Activated CD8-positive, alpha-beta T cell treated with anti-CD3 and anti-CD28 coated beads for 36 hours (primary cell): ENCODE results near the gene CCDC7. TPM values are rescaled to one million over a fixed set of nuclear protein-coding genes. Genes with fewer than 3 reads are reported as not detected.
"Not testable (repeated sequence)": the region's sequence is repeated elsewhere in the genome, so short reads cannot be mapped to it uniquely, and the experiment has no call there.

Experiments used
- ATAC-seq: fragments of 200-7000 bp; cut with Tn5 transposase; one replicate; pipeline ENCODE4 v1.10.0; 2021; ENCODE audit warnings: mild to moderate bottlenecking, moderate library complexity
- CTCF ChIA-PET: fragments of 350-600 bp; sonication (Branson Sonifier 250); formaldehyde crosslinking; loops from one replicate; lab custom pipeline; 2021; ENCODE audit warnings: antibody characterized with exemption; lab: Charles Lee
- POLR2A ChIA-PET: fragments of 350-600 bp; sonication (Branson Sonifier 250); formaldehyde crosslinking; loops from one replicate; lab custom pipeline; 2021; ENCODE audit warnings: antibody characterized with exemption; lab: Charles Lee
- DNase-seq: peaks from one replicate; pipeline ENCODE4 v3.0.0-alpha.2; 2020
- H3K27ac Mint-ChIP-seq: one replicate; pipeline ENCODE4 v1.8.0; 2021; ENCODE audit warnings: mild to moderate bottlenecking, mixed read lengths
- H3K27me3 Mint-ChIP-seq: one replicate; pipeline ENCODE4 v1.8.0; 2021; ENCODE audit warnings: mixed read lengths
- H3K36me3 Mint-ChIP-seq: one replicate; pipeline ENCODE4 v1.8.0; 2021; ENCODE audit warnings: low read depth, mixed read lengths
- H3K4me1 Mint-ChIP-seq: one replicate; pipeline ENCODE4 v1.8.0; 2021; ENCODE audit warnings: low read depth, mixed read lengths
- H3K4me3 Mint-ChIP-seq: one replicate; pipeline ENCODE4 v1.8.0; 2021; ENCODE audit warnings: mild to moderate bottlenecking, moderate library complexity, mixed read lengths
- H3K9me3 Mint-ChIP-seq: one replicate; pipeline ENCODE4 v1.8.0; 2021; ENCODE audit warnings: mixed read lengths
- CTCF ChIP-seq: fragments of 200-600 bp; IDR thresholded peaks from one replicate; pipeline ENCODE4 v1.8.0; 2022; ENCODE audit warnings: antibody characterized with exemption, mild to moderate bottlenecking
- intact Hi-C: fragments of 100-400 bp; cut with micrococcal nuclease; formaldehyde crosslinking; loops from one replicate; pipeline ENCODE4 v1.10.0; 2022
- total RNA-seq, 2 experiments: library from RNA; stranded (reverse); gene quantifications; one replicate each; pipeline ENCODE4 v1.2.3, GENCODE V29; 2021

Gene CCDC7
- total RNA-seq, 2 experiments from 2014 or later: 5.5 to 10.4 TPM

GRCh38 chr10:32605787-32606186 is 159.8 kb downstream of the CCDC7 start:
- ATAC-seq (no peak), DNase-seq (no peak)
- Mint-ChIP-seq H3K27me3 (no peaks in the 10 kb centered on the region), H3K9me3 (peaks cover 16% of the 10 kb centered on the region), H3K4me3 (no peak overlapping the region), H3K36me3 (peaks cover 30% of the 10 kb centered on the region), H3K4me1 (no peaks in the 10 kb centered on the region), H3K27ac (no peak overlapping the region)
- intact Hi-C loops: no loop called here
- POLR2A ChIA-PET: no interaction called here
- TF ChIP-seq CTCF: no peak
- CTCF ChIA-PET: no interaction called here

- DNase-seq, H3K4me1 Mint-ChIP-seq, H3K27ac Mint-ChIP-seq, H3K4me3 Mint-ChIP-seq, POLR2A ChIA-PET, CTCF ChIA-PET, ATAC-seq, intact Hi-C loops, H3K27me3 Mint-ChIP-seq: not testable (repeated sequence)
- Mint-ChIP-seq H3K36me3 (peaks cover 29% of the 10 kb centered on the region), H3K9me3 (peaks cover 28% of the 10 kb centered on the region)
Observed at GRCh38 chr10:32610543-32610942, 164.6 kb downstream of the CCDC7 start.

GRCh38 chr10:32616438-32616837 is 170.5 kb downstream of the CCDC7 start:
- no peak for ATAC-seq
- CTCF ChIA-PET: no interaction called here
- no peak overlapping the region for H3K27ac Mint-ChIP-seq

GRCh38 chr10:32618482-32618881 is 172.5 kb downstream of the CCDC7 start:
- intact Hi-C loops: no loop called here
- DNase-seq: no peak
- POLR2A ChIA-PET: no interaction called here
- Mint-ChIP-seq H3K4me1 (peaks cover 2% of the 10 kb centered on the region), H3K27ac (no peak overlapping the region), H3K27me3 (no peaks in the 10 kb centered on the region), H3K4me3 (no peak overlapping the region), H3K9me3 (peaks cover 24% of the 10 kb centered on the region), H3K36me3 (peaks cover 29% of the 10 kb centered on the region)
- no peak for TF ChIP-seq CTCF
- no peak for ATAC-seq
- CTCF ChIA-PET: no interaction called here

More at GRCh38 chr10:32616438-32616837, 170.5 kb downstream of the CCDC7 start:
- TF ChIP-seq CTCF: no peak
- POLR2A ChIA-PET: no interaction called here
- peaks cover 34% of the 10 kb centered on the region for H3K36me3 Mint-ChIP-seq
- peaks cover 28% of the 10 kb centered on the region for H3K9me3 Mint-ChIP-seq
- no peak for DNase-seq
- H3K27me3 Mint-ChIP-seq: no peaks in the 10 kb centered on the region
- H3K4me1 Mint-ChIP-seq: peaks cover 2% of the 10 kb centered on the region
- H3K4me3 Mint-ChIP-seq: no peak overlapping the region
- intact Hi-C loops: no loop called here

- no peak overlapping the region for H3K4me3 Mint-ChIP-seq
- no peak overlapping the region for H3K27ac Mint-ChIP-seq
- H3K4me1 Mint-ChIP-seq: peaks cover 2% of the 10 kb centered on the region
- POLR2A ChIA-PET: no interaction called here
- peaks cover 25% of the 10 kb centered on the region for H3K36me3 Mint-ChIP-seq
- no peak for ATAC-seq
- no peak for TF ChIP-seq CTCF
- H3K9me3 Mint-ChIP-seq: peaks cover 12% of the 10 kb centered on the region
- CTCF ChIA-PET: interaction anchor here (1.2 kb wide), 1 partner anchor 39 kb away, joined by 4 read pairs; no protein-coding TSS in a partner anchor
- DNase-seq: no peak
- intact Hi-C loops: no loop called here
- H3K27me3 Mint-ChIP-seq: no peaks in the 10 kb centered on the region
Observed at GRCh38 chr10:32621969-32622368, 176.0 kb downstream of the CCDC7 start.

GRCh38 chr10:32622409-32622808 is 176.5 kb downstream of the CCDC7 start:
- Mint-ChIP-seq H3K4me3 (no peak overlapping the region), H3K27ac (no peak overlapping the region), H3K27me3 (no peaks in the 10 kb centered on the region), H3K36me3 (peaks cover 25% of the 10 kb centered on the region), H3K9me3 (peaks cover 13% of the 10 kb centered on the region), H3K4me1 (peaks cover 2% of the 10 kb centered on the region)
- TF ChIP-seq CTCF: no peak
- ChIA-PET POLR2A (no interaction called here), CTCF (no interaction called here)
- intact Hi-C loops: no loop called here
- DNase-seq (no peak), ATAC-seq (no peak)
